Measurements from ENCODE around the gene PTPRD.

GRCh38 chr9:8457816-8458215 is 2155.0 kb downstream of the PTPRD start:
- TF ChIP-seq CTCF (conservative IDR thresholded peaks at IDR 0.05 in 1 of 2, IDR thresholded peaks at IDR 0.05 in 1 of 2; ENCODE audit: low read depth in 1 of 2, low read length in 2 of 2), result no peak
- TF ChIP-seq EZH2 (IDR thresholded peaks at IDR 0.05; ENCODE audit: low read length, missing control alignments), result no peak

Measured in fibroblast of lung (primary cell).